Effector memory CD4-positive, alpha-beta T cell (primary cell): ENCODE results near the gene C10orf88.
A peak's percentile ranks its signal among the peaks of the same experiment; 100 is the strongest.
"Not testable (repeated sequence)": the region's sequence is repeated elsewhere in the genome, so short reads cannot be mapped to it uniquely, and the experiment has no call there.

Experiments used
- DNase-seq, 3 donors: peaks; one replicate each; pipeline ENCODE4 v3.0.0-alpha.2; 2020
- H3K27ac ChIP-seq: 2 replicates; pipeline ENCODE4 v1.7.0; 2013; ENCODE audit warnings: mild to moderate bottlenecking, low read length, moderate library complexity; ENCODE audit not compliant: insufficient read depth, poor library complexity, severe bottlenecking
- H3K27me3 ChIP-seq: replicated peaks from 2 replicates; pipeline ENCODE4 v1.7.0; 2013; ENCODE audit warnings: mild to moderate bottlenecking, low read length; ENCODE audit not compliant: insufficient read depth, control insufficient read depth, poor library complexity, severe bottlenecking
- H3K36me3 ChIP-seq: 2 replicates; pipeline ENCODE4 v1.7.0; 2013; ENCODE audit warnings: mild to moderate bottlenecking, low read length, moderate library complexity; ENCODE audit not compliant: control insufficient read depth, insufficient read depth
- H3K4me1 ChIP-seq: 2 replicates; pipeline ENCODE4 v1.7.0; 2013; ENCODE audit warnings: low read length, mild to moderate bottlenecking; ENCODE audit not compliant: control insufficient read depth, insufficient read depth, poor library complexity, severe bottlenecking
- H3K4me3 ChIP-seq: 2 replicates; pipeline ENCODE4 v1.7.0; 2013; ENCODE audit warnings: low read length, low read depth, mild to moderate bottlenecking; ENCODE audit not compliant: insufficient read depth, poor library complexity, severe bottlenecking
- H3K9me3 ChIP-seq: 2 replicates; pipeline ENCODE4 v1.7.0; 2013; ENCODE audit warnings: mild to moderate bottlenecking, low read length, moderate library complexity; ENCODE audit not compliant: control insufficient read depth

C10orf88 gene

DNA sequence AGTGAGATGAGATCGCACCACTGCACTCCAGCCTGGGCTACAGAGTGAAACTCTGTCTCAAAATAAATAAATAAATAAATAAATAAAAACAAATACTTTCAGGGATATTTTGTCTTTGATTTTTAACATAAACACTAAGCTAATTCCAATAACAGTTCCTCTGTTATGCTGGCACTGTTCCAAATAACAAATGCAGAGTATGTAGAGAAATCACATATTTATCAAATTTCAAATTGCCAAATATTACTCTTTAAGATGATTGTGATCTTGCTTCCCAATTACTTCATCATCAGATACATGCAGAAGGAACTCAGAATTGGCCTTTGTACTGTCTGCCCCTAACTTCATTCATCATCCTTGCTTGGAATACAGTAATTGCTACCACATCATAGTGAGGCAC is 23.9 kb downstream of the C10orf88 start:
- Histone ChIP-seq H3K4me1 (no peaks in the 10 kb centered on the region), H3K36me3 (no peaks in the 10 kb centered on the region)

DNA sequence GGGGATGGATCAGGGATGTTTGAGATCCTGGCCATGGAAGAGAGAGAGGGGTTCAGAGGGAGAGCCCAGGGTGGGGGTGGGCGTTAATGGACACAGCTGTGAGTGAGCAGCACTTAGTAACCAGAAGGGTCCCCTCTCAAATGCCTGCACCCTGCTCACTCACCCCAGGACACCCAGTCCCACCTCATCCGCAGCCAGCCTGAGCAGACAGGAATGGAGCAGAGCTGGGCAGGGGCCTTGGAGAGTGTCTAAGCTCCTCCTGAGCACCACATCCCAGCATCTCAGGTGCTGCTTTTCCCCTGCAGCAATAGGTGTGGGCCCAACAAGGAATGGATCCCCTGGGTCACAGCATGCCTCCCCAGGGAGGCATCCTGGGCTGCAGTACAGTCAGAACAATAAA is 38.3 kb downstream of the C10orf88 start:
- Histone ChIP-seq H3K36me3 (no peaks in the 10 kb centered on the region), H3K4me1 (no peaks in the 10 kb centered on the region), H3K27ac (no peak overlapping the region), H3K4me3 (no peak overlapping the region), H3K9me3 (no peaks in the 10 kb centered on the region), H3K27me3 (no peaks in the 10 kb centered on the region)
- DNase-seq = no peak

More for the DNA sequence above, 23.9 kb downstream of the C10orf88 start:
- H3K9me3 ChIP-seq = no peaks in the 10 kb centered on the region
- H3K4me3 ChIP-seq = no peak overlapping the region
- H3K27ac ChIP-seq = no peak overlapping the region
- no peaks in the 10 kb centered on the region for H3K27me3 ChIP-seq
- no peak for DNase-seq

DNA sequence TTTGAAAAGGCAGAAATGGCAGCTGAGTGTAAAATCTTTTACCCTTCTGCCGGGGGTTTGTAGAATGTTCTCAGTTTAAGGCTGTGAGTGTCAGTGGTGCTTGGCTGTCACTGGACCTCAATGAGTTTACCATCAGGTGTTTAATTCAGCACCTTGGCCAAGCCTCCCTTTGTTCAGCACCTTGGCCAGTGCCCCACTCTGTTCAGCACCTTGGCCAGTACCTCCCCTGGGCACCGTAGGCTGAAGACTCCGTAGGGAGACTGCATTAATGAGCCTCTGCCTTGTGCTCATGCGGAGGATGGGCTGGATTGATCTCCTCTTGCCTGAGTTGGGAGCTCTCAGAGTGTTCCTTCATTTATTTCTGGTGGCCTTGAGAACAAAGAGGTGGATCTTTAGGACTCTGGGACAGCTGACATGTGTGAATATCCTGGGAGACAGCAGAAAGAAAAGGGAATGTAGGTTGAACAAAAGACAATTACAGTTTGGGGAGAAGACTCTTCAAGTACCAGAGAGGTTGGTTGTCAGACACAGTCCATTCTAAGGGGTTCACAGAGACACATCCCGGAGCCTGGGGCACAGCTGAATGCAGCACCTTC is 42.0 kb downstream of the C10orf88 start:
- peak in 2 of 3 donors; percentile 14 to 31 for DNase-seq

DNA sequence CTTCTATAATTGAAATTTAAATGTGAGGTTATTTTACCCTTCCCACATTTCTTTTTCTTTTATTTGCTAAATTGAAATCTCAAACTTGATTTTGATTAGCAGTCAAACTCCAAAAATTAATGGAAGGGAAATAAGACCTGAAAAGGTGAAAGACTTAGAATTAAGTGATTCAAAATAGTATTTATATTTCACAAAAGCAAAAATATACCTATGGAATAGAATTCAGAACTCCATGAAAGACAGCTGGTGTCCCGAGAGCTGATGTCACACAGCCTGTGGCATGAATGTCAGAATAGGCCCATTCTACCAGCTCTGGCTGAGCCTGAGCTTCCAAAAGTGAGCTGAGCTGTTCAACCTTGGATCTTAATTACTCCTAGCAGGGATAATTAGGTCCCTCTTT is 43.7 kb downstream of the C10orf88 start, which contains the start of gene FAM24A:
TSS of gene FAM24A (plus strand) at position 301 of the 400 bp plus-strand sequence. CDS start 1,025 bp downstream, outside the sequence.
- no peak for DNase-seq
- Histone ChIP-seq H3K27ac (no peak within 1 kb of the TSS), H3K36me3 (no peaks in the 10 kb centered on the region), H3K27me3 (no peaks in the 10 kb centered on the region), H3K4me3 (no peak within 1 kb of the TSS), H3K9me3 (no peaks in the 10 kb centered on the region), H3K4me1 (no peaks in the 10 kb centered on the region)

More for the DNA sequence above, 42.0 kb downstream of the C10orf88 start:
- H3K4me3 ChIP-seq = no peak overlapping the region
- no peaks in the 10 kb centered on the region for H3K4me1 ChIP-seq
- no peaks in the 10 kb centered on the region for H3K27me3 ChIP-seq
- no peak overlapping the region for H3K27ac ChIP-seq
- H3K9me3 ChIP-seq = no peaks in the 10 kb centered on the region
- no peaks in the 10 kb centered on the region for H3K36me3 ChIP-seq

DNA sequence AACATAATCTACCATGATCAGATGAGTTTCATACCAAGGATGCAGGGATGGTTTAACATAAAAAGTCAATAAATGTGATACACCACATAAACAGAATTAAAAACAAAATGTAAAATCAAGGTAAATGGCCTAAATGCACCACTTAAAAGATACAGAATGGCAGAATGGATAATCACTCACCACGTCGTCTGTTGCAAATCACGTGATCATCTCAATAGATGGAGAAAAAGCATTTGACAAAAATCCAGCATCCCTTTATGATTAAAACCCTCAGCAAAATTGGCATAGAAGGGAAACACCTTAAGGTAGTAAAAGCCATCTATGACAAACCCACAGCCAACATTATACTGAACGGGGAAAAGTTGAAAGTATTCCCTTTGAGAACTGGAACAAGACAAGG is 50.2 kb downstream of the C10orf88 start:
- H3K36me3 ChIP-seq, H3K4me1 ChIP-seq, H3K27me3 ChIP-seq, H3K27ac ChIP-seq, DNase-seq, H3K9me3 ChIP-seq, H3K4me3 ChIP-seq: not testable (repeated sequence)

DNA sequence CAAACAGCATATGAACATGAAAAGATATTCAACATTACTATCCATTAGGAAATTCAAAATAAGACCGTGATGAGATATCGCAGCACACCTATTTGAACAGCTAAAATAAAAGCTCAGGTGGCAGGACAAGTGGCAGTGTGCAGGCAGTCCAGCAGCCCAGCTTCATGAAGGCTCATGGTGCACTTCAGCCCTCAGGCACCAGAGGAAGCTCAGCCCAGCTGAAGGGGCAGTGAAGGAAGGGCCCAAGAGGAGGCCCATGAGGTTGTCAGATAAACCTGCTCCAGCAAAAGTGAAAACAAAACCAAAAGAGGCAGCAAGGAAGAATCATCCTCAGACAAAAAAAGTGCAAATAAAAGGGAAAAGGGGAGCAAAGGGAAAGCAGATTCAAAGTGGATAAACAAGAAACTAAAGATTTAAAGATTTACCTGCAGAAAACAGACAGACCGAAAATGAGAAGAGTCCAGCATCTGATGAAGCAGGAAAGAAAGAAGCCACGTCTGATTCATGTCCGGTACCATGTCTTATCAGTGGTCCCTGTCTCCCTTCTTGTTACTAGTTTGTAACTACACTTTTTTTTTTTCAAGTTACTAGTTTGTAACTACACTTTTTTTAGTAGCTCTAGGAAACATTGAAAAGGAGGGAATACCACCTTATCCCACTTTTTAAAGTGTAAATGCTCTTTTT is 59.6 kb downstream of the C10orf88 start:
- Histone ChIP-seq H3K4me3 (no peak overlapping the region), H3K27ac (no peak overlapping the region), H3K9me3 (no peaks in the 10 kb centered on the region), H3K4me1 (no peaks in the 10 kb centered on the region), H3K36me3 (no peaks in the 10 kb centered on the region), H3K27me3 (no peaks in the 10 kb centered on the region)
- no peak for DNase-seq

DNA sequence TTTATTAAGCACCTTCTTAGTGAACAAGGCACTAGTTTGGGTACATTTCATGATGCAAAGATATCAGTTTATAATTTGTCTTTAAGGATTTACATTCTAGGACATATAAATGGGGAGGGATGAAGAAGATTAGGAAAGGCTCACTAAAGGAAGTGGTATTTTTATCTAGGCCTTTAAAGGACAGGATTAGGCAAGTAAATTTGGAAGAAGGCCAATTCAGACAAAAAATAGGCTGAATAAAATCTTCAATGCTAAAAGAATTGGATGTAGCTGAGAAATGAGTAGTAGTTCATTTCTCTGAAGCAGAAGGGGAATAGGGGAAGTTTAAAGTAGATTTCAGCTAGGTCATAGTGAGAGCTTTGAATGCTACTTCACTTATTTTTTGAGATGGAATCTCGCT is 69.9 kb downstream of the C10orf88 start:
- H3K4me1 ChIP-seq = no peaks in the 10 kb centered on the region
- H3K4me3 ChIP-seq = no peak overlapping the region
- H3K27me3 ChIP-seq = no peaks in the 10 kb centered on the region
- no peak overlapping the region for H3K27ac ChIP-seq
- H3K9me3 ChIP-seq = no peaks in the 10 kb centered on the region
- H3K36me3 ChIP-seq = no peaks in the 10 kb centered on the region
- DNase-seq = no peak

DNA sequence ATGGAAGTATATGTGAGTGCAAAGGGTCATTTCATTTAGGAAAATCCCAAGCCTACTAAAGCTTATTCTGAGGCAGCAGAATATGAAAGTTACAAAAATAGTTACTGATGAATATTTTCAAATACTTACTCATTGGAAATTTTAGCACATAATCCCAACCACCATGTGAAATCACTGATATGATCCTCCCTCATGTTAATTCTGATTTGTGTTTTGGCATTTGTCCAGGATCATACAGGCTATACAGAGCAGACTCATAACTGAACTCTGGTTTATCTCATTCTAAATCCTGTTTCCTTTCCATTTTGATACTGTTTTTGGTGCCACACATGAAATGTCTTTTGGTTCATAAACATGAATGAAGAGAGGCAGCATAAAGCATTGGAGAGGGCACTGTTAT is 71.3 kb downstream of the C10orf88 start:
- H3K4me1 ChIP-seq = no peaks in the 10 kb centered on the region
- H3K27me3 ChIP-seq = no peaks in the 10 kb centered on the region
- DNase-seq = no peak
- no peaks in the 10 kb centered on the region for H3K36me3 ChIP-seq
- no peak overlapping the region for H3K27ac ChIP-seq
- H3K4me3 ChIP-seq = no peak overlapping the region
- no peaks in the 10 kb centered on the region for H3K9me3 ChIP-seq
